ENCODE data around the gene TEAD2.
"Not testable (repeated sequence)": the region's sequence is repeated elsewhere in the genome, so short reads cannot be mapped to it uniquely, and the experiment has no call there.

TEAD2 gene

GRCh38 chr19:49347191-49347590 lies 15.0 kb downstream of the TEAD2 start:
- DNase-seq, result no peak

DNA sequence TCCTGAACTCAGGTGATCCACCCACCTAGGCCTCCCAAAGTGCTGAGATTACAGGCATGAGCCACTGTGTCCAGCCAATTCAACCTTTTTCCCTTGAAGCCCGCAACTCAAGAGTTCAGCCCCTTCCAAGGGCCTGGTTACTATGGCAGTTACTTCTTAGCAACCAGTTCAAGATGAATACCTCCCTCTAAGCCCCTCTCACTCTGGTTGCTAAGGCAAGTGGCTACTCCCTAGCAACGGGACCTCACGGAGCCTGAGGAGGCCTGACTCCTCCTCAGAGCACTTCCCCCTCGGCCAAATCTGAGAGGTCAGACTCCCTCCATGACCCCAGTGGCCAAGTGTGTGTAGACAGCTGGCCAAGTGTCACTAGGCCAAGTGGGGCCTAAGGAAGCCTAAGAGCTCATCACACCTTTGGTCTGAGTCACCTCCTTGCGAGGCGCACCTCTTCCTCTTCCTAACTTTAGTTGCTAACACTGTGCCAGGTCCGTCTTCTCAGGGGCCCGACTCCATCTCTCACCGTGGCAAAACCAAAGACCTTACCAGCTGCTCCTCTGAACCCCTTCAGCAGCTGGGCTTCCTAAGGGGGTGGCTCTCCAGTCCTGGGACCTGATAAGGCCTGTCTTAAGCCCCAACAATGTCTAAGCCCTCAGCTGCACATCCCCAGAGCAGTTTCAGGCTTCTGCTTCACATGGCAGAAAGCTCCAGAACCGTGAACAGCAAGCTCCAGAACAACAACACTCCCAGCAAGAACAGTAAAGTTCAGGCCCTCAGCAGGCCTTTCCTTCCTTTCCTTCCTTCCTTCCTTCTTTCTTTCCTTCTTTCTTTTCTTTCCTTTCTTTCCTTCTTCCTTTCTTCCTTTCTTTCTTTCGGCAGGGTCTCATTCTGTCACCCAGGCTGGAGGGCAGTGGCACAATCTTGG lies 17.5 kb downstream of the TEAD2 start:
- no peak for DNase-seq

- no peak for DNase-seq
Observed at GRCh38 chr19:49343123-49343522, 19.1 kb downstream of the TEAD2 start.

DNA sequence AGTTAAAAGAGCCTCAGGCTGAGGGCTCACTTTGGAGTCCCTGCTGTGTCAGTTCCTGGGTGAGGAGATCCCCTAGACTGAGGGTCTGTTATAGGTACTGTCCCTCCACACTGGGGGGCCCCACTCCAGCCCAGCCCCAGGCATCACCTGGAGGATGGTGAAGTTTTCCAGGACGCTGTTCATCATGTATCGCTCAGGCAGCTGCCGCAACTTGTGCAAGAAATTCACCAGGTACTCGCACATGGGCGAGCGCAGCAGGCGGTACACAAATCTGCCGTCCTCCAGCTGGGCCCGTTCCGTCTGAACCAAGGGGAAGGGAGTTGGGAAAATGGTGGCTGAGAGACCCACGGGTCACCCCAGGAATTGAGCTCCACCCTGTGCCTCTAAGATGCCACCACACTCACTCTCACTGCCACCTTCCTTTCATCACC lies 19.9 kb downstream of the TEAD2 start:
- DNase-seq, result no peak

DNA sequence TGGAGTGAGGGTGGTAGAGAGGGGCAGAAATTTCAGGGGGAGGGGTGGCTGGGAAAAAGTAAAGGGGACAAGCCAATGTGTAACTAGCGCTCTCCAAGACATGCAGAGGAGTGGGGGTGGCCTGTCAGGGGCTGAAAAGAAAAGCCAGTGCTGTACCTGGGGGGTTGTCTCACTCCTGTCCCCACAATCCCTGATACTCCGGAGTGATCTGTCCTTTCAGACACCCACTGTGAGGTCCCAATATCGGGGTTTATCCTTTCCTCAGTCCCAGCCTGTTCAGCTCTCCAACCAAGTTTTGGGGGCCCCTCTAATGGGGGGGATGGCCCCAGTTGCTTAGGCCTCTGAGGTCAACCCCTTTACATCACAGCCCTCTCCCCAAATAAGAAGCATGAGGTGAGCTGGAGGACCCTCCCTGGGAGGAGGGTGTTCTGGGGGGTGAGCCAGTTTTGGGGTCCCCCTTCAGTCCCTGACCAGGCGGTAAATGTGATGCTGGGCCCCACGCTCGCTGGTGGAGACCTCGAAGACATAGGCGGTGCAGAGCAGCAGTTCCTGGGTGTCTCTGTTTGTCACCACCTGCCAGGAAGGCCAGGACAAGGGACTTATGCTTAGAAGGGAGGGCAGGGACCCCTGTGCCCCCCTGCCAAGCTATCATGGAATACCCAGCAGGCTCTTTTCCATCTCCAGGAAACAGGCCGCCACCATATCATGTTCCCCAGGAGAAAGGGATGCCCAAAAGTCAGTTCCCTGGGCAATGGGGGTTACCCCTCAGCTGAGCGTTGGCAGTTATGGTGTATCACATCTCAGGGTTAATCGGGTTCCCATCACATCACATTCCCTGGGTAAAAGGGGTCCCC lies 21.1 kb downstream of the TEAD2 start:
- no peak for DNase-seq

DNA sequence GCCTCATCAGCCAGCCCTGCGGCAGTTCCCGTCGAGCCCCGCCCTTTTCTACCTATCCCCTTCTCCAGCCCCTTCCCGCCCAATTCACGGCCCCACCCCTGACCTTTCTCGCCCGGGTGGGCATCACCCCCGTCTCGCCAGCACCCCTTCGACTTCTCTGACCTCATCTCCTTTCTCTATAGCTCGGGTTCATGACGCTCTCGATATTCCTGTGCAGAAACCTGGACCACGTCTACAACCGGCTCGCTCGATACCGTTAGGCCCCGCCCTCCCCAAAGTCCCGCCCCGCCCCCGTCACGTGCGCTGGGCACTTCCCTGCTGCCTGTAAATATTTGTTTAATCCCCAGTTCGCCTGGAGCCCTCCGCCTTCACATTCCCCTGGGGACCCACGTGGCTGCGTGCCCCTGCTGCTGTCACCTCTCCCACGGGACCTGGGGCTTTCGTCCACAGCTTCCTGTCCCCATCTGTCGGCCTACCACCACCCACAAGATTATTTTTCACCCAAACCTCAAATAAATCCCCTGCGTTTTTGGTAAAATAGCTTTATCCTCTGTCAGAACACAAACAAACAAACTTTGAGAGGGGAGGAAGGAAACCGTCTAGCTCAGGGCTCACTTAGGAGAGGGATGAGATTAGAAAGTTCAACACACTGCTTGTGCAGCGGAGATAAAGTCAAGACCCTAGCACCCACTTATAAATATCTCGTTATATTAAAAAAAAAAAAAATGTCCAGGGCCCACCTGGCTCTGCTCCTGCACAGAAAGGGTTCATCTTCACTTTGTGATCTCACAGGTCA lies 21.9 kb downstream of the TEAD2 start:
- DNase-seq, result no peak

- no peak for DNase-seq
Observed at GRCh38 chr19:49339301-49340068, 22.7 kb downstream of the TEAD2 start.

- DNase-seq, result no peak
Observed at GRCh38 chr19:49338691-49339300, 23.4 kb downstream of the TEAD2 start.

GRCh38 chr19:49338023-49338677 lies 24.1 kb downstream of the TEAD2 start:
- no peak for DNase-seq

- no peak for DNase-seq
Observed at GRCh38 chr19:49337267-49338022, 24.8 kb downstream of the TEAD2 start.

GRCh38 chr19:49336482-49337266 lies 25.5 kb downstream of the TEAD2 start:
- DNase-seq, result no peak

DNA sequence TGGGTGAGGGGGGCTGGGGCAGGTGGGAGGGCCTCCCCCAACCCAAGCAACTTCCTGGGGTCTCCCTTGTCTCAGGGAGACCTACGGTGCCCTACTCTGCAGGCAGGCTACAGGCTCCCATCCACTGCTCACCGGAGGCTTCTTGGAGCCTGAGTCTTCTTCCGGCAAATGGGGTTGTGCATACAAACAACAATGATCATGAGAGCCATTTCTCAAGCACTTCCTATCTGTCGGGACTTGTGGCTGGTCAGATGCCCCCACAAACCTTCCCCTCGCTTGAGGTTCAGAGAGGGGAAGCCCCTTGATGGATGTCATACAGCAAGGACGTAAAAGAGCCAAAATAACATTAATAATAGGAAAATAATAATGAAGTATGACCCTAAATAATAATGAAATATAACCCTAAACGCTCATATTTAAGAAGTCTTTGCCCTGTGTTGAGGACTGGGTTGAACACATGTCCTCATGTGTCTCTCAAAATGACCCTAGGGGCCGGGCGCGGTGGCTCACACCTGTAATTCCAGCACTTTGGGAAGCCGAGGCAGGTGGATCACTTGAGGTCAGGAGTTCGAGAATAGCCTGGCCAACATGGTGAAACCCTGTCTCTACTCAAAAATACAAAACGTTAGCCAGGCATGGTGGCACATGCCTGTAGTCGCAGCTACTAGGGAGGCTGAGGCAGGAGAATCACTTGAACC lies 26.3 kb downstream of the TEAD2 start:
- DNase-seq, result no peak

GRCh38 chr19:49335071-49335783 lies 27.0 kb downstream of the TEAD2 start, which contains the start of gene CD37:
Gene CD37, plus strand, starts transcription at chr19:49335406. Its CDS starts 135 bp downstream, at chr19:49335541.
- DNase-seq, result peak; percentile 28

DNA sequence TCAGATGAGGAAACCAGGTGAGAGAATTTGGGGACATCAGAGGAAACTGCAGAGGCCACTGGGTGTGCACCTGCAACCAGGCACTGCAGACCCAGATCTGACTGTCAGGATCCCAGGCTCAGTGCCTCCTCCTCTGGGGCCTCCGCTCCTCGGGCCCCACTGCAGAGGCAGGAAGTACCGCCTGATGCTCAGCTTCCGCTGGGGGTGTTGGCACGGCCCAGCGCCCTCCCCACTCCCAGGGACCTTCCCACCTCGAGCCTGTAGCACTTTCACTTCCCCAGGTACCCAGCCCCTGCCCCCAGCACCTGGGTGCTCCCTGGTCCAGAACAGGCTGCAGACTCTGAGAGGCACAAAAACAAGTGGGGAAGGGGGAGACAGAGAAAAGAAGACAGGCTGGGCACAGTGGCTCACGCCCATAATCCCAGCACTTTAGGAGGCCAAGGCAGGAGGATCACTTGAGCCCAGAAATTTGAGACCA lies 28.4 kb downstream of the TEAD2 start:
- peak; percentile 40 for DNase-seq

DNA sequence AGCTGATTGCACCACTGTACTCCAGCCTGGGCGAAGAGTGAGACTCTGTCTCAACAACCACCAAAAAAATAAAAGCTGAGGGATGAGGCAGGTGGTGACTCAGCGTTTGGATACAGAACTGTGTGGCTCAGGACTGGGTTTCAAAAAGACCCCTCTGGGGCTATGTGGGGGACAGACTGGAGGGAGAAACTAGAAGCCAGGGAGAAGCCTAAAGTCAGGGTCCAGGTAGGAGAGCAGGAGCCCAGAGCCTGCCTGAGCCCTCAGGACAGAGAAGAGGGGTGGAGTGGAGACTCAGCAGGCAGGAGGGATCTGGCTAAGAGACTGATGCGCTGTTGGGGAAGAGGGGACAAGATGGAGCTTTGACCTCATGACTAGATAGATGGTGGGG lies 28.8 kb downstream of the TEAD2 start:
- no peak for DNase-seq

GRCh38 chr19:49332691-49333417 lies 29.4 kb downstream of the TEAD2 start:
- not testable (repeated sequence) for DNase-seq

DNA sequence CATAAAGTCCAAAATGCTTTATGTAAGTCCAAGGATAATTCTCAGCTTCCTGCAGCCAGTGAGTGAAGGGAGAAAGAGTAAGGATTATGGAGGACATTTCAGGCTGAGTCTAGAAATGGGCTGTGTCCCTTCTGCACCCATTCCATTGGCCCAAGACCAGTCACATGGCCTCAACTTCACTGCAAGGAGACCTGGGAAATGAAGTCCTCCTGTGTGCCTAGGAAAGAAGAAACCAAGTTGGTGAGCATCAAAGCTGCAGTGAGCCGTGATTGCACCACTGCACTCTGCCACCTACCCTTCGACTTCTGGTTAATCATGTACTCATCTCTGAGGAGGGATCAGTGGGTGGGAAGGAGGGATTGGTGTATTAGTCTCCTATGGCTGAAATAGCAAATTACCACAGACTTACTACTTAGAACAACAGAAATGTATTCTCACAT lies 30.6 kb downstream of the TEAD2 start:
- DNase-seq, result no peak
